Psoas muscle (tissue), 8 donors: ENCODE measurements around the gene ZSCAN30. TPM values are rescaled to one million over a fixed set of nuclear protein-coding genes. Genes with fewer than 3 reads are reported as not detected.

Source experiments
- ATAC-seq, 4 donors: fragments of 200-7000 bp; cut with Tn5 transposase; one replicate each; pipeline ENCODE4 v1.9.1; 2020; ENCODE audit warnings: moderate library complexity in 3 of 4, mild to moderate bottlenecking in 2 of 4
- DNase-seq, 2 donors: peaks; one replicate each; pipeline ENCODE4 v3.0.0-alpha.2; 2020
- H3K27ac ChIP-seq: fragments of 200-600 bp; one replicate; pipeline ENCODE4 v1.8.0; 2022
- H3K27me3 ChIP-seq, 3 donors: fragments of 200-600 bp in 1 of 3; one replicate each; pipeline versions ENCODE4 v1.6.1 to v1.8.0; 2013 to 2022; ENCODE audit warnings: low read length in 2 of 3, mild to moderate bottlenecking in 2 of 3, moderate library complexity in 1 of 3; ENCODE audit not compliant: insufficient read depth in 3 of 3
- H3K36me3 ChIP-seq, 2 donors: fragments of 200-600 bp in 1 of 2; one replicate each; pipeline versions ENCODE4 v1.6.1 to v1.8.0; 2013 to 2022; ENCODE audit warnings: low read depth in 1 of 2, mild to moderate bottlenecking in 1 of 2, moderate library complexity in 1 of 2; ENCODE audit not compliant: insufficient read depth in 1 of 2
- H3K4me1 ChIP-seq: fragments of 200-600 bp; one replicate; pipeline ENCODE4 v1.8.0; 2022
- H3K4me3 ChIP-seq: fragments of 200-600 bp; one replicate; pipeline ENCODE4 v1.8.0; 2022; ENCODE audit warnings: mild to moderate bottlenecking
- H3K9me3 ChIP-seq: fragments of 200-600 bp; one replicate; pipeline ENCODE4 v1.8.0; 2022
- CTCF ChIP-seq: fragments of 200-600 bp; IDR thresholded peaks from one replicate; pipeline ENCODE4 v1.8.0; 2022; ENCODE audit warnings: antibody characterized with exemption
- WGBS, 3 donors: extraction: QIAGEN DNeasy Blood & Tissue Kit; methylation state at CpG; one replicate each; pipeline versions ENCODE4 v1.1.6 to v1.1.7; 2013; 5-methylcytosine and 5-hydroxymethylcytosine counted together
- intact Hi-C, 2 donors: fragments of 100-400 bp; cut with DNase I; formaldehyde crosslinking; loops; one replicate each; pipeline versions ENCODE4 v1.11.0 to v1.14.2; 2022
- polyA plus RNA-seq, 3 donors: library from polyadenylated mRNA; stranded (reverse); fragments of 200-250 nt; gene quantifications; one replicate each; pipeline ENCODE4 v1.2.3, GENCODE V29; 2013
- total RNA-seq, 4 donors: library from RNA; stranded (reverse); fragmentation: NEBNext Ultra II Directional in 2 of 4; extraction: Animal tissue kit (Norgen Biotek cat#: 25700) in 2 of 4; gene quantifications; one replicate each; pipeline versions ENCODE4 v1.2.1 to v1.2.4, GENCODE V29; 2021 to 2023
- donor health status: healthy with polysubstance abuse.
- donor health status: DM: no; HTN: no; CAD: no; lungs with moderate emphysema.
- donor health status: Bipolar disorder and iron deficiency.
- donor health status: healthy.
- donor health status: DM: yes; HTN: yes; CAD: no.
- donor health status: DM: no; HTN: no; CAD: no.
- donor health status: DM: no; HTN: no; CAD: no.
- donor health status: DM: yes; HTN: yes; CAD: no.

Gene ZSCAN30
- total and polyA plus RNA-seq, 7 donors: 3.0 to 12.2 (median 8.8) TPM

- H3K4me1 ChIP-seq: peaks cover 3% of the 10 kb centered on the region
- no peaks in the 10 kb centered on the region for H3K27me3 ChIP-seq
- no peak for TF ChIP-seq CTCF
- ATAC-seq: peak in 2 of 4 donors; percentile 13 to 17
- H3K36me3 ChIP-seq: peaks cover 29 to 91% of the 10 kb centered on the region in 2 donors
- H3K4me3 ChIP-seq: no peak overlapping the region
- no peaks in the 10 kb centered on the region for H3K9me3 ChIP-seq
- intact Hi-C loops: no loop called here
- DNase-seq: no peak
- H3K27ac ChIP-seq: no peak overlapping the region
Measured at GRCh38 chr18:35246831-35247230, 43.2 kb downstream of the ZSCAN30 start.

- Histone ChIP-seq H3K27ac (no peak overlapping the region), H3K4me3 (no peak overlapping the region), H3K4me1 (peaks cover 6% of the 10 kb centered on the region), H3K27me3 (no peaks in the 10 kb centered on the region), H3K36me3 (peaks cover 29 to 83% of the 10 kb centered on the region in 2 donors), H3K9me3 (no peaks in the 10 kb centered on the region)
- DNase-seq: no peak
- ATAC-seq: no peak
- TF ChIP-seq CTCF: no peak
- WGBS, 3 donors: 92 to 98% (median 97%) methylated on average over 4 of the region's 4 CpGs
- intact Hi-C loops: no loop called here
Measured at GRCh38 chr18:35245719-35246317, 44.2 kb downstream of the ZSCAN30 start.

GRCh38 chr18:35244671-35245070 is 45.4 kb downstream of the ZSCAN30 start:
- Histone ChIP-seq H3K9me3 (no peaks in the 10 kb centered on the region), H3K36me3 (peaks cover 29 to 71% of the 10 kb centered on the region in 2 donors), H3K4me3 (no peak overlapping the region), H3K27me3 (no peaks in the 10 kb centered on the region), H3K27ac (no peak overlapping the region), H3K4me1 (peaks cover 10% of the 10 kb centered on the region)
- 92 to 99% (median 97%) methylated on average over 4 of the region's 4 CpGs for WGBS, 3 donors
- no peak for TF ChIP-seq CTCF
- no peak for DNase-seq
- intact Hi-C loops: loop anchor here (5.0 kb wide), 2 partner anchors 43 to 48 kb away; partner anchors contain the start of gene ZSCAN30 (in 1 of the 2)
- ATAC-seq: no peak

- WGBS, 3 donors: 80 to 85% (median 85%) methylated on average over 6 of the region's 6 CpGs
- peaks cover 12% of the 10 kb centered on the region for H3K4me1 ChIP-seq
- H3K27me3 ChIP-seq: no peaks in the 10 kb centered on the region
- no peaks in the 10 kb centered on the region for H3K9me3 ChIP-seq
- H3K36me3 ChIP-seq: peaks cover 26 to 51% of the 10 kb centered on the region in 2 donors
- no peak for TF ChIP-seq CTCF
- intact Hi-C loops: loop anchor here (5.0 kb wide), 2 partner anchors 45 to 50 kb away; partner anchors contain the start of gene ZSCAN30 (in 1 of the 2)
- no peak for ATAC-seq
- H3K4me3 ChIP-seq: no peak overlapping the region
- no peak overlapping the region for H3K27ac ChIP-seq
- DNase-seq: no peak
Measured at GRCh38 chr18:35242426-35242825, 47.6 kb downstream of the ZSCAN30 start.

- Histone ChIP-seq H3K4me3 (peak overlapping the region; percentile 90), H3K27me3 (no peaks in the 10 kb centered on the region), H3K4me1 (peaks cover 12% of the 10 kb centered on the region), H3K36me3 (peaks cover 26 to 41% of the 10 kb centered on the region in 2 donors), H3K9me3 (no peaks in the 10 kb centered on the region), H3K27ac (peak overlapping the region; percentile 99)
- intact Hi-C loops: loop anchor here (2.0 to 5.0 kb wide), 3 partner anchors 46 to 103 kb away; partner anchors contain the start of genes ZNF24 (in 1 of the 2) and ZSCAN30 (in 1 of the 2)
- WGBS, 3 donors: 0% methylated on average over 5 of the region's 5 CpGs
- DNase-seq: no peak
- TF ChIP-seq CTCF: no peak
- peak in 1 of 4 donors; percentile 3 for ATAC-seq
Measured at GRCh38 chr18:35241448-35241804, 48.6 kb downstream of the ZSCAN30 start.
